WI38 (cell line): ENCODE measurements around the gene IFNAR2.
A peak's percentile ranks its signal among the peaks of the same experiment; 100 is the strongest.

Source experiments
- H3K4me3 ChIP-seq: 2 replicates; pipeline ENCODE4 v1.5.1; 2011; ENCODE audit warnings: low read depth, mild to moderate bottlenecking, control low read depth, low read length
- TF ChIP-seq, protein P1 (sequence below): IDR thresholded peaks from 2 replicates; pipeline ENCODE4 v1.5.1; 2012; ENCODE audit warnings: low read depth, mild to moderate bottlenecking, control low read depth, low read length

IFNAR2 gene

DNA sequence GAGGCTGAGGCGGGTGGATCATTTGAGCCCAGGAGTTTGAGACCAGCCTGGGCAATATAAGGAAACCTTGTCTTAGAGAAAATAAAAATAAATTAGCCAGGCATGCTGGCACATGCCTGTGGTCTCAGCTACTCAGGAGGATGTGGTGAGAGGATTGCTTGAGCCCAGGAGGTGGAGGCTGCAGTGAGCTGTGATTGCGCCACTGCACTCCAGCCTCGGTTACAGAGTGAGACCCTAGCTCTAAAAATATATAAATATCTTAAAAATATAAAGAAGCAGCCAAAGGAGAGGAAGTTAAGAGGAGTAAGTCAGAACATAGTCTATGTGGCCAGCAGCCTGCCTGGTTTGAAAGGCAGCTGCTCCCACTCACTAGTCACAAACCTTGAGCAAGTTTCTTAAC, 31.9 kb downstream of the IFNAR2 start:
- TF ChIP-seq, protein P1, sequence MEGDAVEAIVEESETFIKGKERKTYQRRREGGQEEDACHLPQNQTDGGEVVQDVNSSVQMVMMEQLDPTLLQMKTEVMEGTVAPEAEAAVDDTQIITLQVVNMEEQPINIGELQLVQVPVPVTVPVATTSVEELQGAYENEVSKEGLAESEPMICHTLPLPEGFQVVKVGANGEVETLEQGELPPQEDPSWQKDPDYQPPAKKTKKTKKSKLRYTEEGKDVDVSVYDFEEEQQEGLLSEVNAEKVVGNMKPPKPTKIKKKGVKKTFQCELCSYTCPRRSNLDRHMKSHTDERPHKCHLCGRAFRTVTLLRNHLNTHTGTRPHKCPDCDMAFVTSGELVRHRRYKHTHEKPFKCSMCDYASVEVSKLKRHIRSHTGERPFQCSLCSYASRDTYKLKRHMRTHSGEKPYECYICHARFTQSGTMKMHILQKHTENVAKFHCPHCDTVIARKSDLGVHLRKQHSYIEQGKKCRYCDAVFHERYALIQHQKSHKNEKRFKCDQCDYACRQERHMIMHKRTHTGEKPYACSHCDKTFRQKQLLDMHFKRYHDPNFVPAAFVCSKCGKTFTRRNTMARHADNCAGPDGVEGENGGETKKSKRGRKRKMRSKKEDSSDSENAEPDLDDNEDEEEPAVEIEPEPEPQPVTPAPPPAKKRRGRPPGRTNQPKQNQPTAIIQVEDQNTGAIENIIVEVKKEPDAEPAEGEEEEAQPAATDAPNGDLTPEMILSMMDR = no peak
- H3K4me3 ChIP-seq = no peak overlapping the region

DNA sequence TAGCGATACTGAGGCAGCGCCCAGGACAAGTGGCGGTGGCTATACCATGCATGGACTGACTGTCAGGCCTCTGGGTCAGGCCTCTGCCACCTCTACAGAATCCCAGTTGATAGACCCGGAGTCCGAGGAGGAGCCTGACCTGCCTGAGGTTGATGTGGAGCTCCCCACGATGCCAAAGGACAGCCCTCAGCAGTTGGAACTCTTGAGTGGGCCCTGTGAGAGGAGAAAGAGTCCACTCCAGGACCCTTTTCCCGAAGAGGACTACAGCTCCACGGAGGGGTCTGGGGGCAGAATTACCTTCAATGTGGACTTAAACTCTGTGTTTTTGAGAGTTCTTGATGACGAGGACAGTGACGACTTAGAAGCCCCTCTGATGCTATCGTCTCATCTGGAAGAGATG, 33.2 kb downstream of the IFNAR2 start:
- TF ChIP-seq, protein P1 = no peak
- H3K4me3 ChIP-seq = no peak overlapping the region

DNA sequence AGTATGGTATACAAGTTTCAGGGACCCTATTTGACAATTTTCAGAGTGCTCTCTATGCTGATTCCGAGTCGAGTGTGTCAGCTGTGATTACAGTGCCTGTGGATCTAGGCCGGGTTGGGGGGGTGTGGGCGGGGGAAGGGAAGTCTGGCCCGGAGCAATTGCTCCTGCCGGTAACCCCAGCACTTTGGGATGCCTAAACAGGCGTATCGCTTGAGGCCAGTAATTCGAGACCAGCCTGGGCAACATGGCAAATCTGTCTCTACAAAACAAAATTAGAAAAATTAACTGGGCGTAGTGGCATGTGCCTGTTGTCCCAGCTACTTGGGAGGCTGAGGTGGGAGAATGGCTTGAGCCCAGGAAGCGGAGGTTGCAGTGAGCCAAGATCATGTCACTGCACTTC, 34.8 kb downstream of the IFNAR2 start:
- H3K4me3 ChIP-seq = no peak overlapping the region
- TF ChIP-seq, protein P1 = no peak

DNA sequence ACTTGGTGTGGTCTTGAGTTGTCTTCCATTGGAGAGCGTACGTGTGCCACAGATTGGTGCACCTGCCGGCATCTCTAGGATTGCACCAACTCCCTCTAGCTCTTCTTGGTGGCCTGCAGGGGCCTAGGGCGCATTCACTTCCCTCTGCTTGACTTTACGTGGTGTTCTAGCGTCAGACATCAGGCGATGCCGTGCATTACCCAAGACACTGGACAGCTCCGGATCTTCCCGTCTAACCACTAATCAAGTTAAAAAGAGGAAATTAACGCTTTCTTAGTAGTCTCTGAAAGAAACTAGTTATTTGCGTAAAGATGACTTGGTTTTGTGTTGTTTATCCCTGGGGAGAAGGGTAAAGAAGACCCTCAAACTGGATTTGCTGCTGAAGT, 35.9 kb downstream of the IFNAR2 start:
- TF ChIP-seq, protein P1 = no peak
- peak overlapping the region; percentile 72 for H3K4me3 ChIP-seq

DNA sequence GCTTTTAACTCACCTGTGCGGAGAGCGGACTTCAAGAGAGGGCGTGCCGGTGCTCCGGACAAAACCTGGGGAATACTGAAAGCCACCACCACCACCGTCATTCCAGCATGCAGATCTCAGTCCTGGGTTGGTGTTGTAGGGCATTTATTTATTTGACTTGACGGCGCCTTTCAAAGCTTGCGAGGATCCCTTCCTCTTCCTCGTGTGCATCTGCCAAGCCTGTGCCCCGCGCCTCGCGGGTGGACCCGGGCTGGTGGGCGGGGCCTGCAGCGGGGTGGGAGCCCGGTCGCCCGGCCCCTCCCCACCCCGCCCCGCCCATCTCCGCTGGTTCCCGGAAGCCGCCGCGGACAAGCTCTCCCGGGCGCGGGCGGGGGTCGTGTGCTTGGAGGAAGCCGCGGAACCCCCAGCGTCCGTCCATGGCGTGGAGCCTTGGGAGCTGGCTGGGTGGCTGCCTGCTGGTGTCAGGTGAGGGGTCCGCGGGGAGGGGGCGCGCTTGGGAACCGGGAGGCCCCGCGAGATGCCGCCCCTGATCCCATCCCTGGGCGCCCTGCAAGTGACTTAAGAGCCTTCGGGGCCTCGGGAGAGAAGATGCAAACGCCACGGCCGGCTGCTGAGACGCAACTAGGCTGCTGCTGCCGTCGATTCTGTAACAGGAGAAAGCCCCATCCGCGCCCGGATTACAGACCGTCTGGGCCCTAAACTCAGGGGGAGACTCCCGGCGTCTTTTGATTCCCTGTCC, 36.5 kb downstream of the IFNAR2 start, which contains the start of gene IL10RB:
IL10RB (plus strand) TSS at position 318 of the 739 bp plus-strand sequence; CDS start at position 417, 99 bp downstream.
- peak within 1 kb of the TSS; percentile 72 for H3K4me3 ChIP-seq
- TF ChIP-seq, protein P1 = no peak

DNA sequence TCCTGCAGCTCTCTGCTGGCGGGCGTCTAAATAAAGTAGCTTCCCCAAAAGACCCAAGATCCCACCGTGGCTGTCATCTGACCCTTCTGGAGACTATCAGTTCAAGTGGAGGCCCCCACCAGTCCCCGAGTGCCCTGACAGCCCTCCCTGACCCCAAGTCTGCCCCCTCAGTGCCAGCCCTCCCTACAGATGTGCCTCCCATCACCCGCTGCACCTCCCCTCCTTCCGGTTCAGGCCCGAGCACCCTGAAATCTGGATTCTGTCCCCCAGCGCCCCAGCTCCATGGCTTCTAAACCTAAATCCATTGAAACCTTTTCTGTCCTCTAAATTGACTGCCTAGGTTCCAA, 37.0 kb downstream of the IFNAR2 start:
- TF ChIP-seq, protein P1 = no peak
- peak overlapping the region; percentile 72 for H3K4me3 ChIP-seq

DNA sequence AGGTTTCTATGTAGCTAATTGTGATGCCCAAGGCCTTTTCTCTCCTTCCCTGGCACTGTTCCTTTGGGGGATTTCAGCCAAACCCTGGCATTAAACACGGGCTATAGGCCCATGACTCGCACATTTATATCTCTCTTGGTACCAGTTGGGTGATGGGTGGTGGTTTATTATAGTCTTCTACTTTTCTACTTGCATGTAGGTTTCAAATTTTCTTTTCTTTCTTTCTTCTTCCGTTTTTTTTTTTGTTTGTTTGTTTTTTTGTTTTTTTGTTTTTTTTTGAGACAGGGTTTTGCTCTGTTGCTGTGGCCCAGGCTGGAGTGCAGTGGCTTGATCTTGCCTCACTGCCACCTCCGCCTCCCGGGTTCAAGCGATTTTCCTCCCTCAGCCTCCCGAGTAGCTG, 37.5 kb downstream of the IFNAR2 start:
- peak overlapping the region; percentile 72 for H3K4me3 ChIP-seq
- TF ChIP-seq, protein P1 = no peak
